Activated T-helper 1 cell treated with anti-CD3 and anti-CD28 coated beads, Interleukin-2, amount 50 U/mL, for 16 hours (primary cell): ENCODE results near the gene EYA2.

Experiments
- DNase-seq, 2 donors: peaks; one replicate each; pipeline ENCODE4 v3.0.0-alpha.2; 2020; ENCODE audit warnings: low read depth in 1 of 2, low spot score in 1 of 2

EYA2 gene

GRCh38 chr20:47221036-47221625 lies 326.5 kb downstream of the EYA2 start:
- DNase-seq, result no peak

GRCh38 chr20:47222468-47223119 lies 328.0 kb downstream of the EYA2 start:
- DNase-seq, result no peak

GRCh38 chr20:47223896-47224295 lies 329.3 kb downstream of the EYA2 start:
- DNase-seq, result no peak

GRCh38 chr20:47224300-47224791 lies 329.7 kb downstream of the EYA2 start:
- DNase-seq, result no peak

- DNase-seq, result no peak
Measured at GRCh38 chr20:47224857-47225256, 330.2 kb downstream of the EYA2 start.

- no peak for DNase-seq
Measured at GRCh38 chr20:47225458-47225857, 330.8 kb downstream of the EYA2 start.

- no peak for DNase-seq
Measured at GRCh38 chr20:47227119-47227518, 332.5 kb downstream of the EYA2 start.

GRCh38 chr20:47227576-47227975 lies 332.9 kb downstream of the EYA2 start:
- DNase-seq, result no peak

GRCh38 chr20:47228654-47229053 lies 334.0 kb downstream of the EYA2 start:
- DNase-seq, result no peak

GRCh38 chr20:47230811-47231256 lies 336.2 kb downstream of the EYA2 start:
- no peak for DNase-seq

GRCh38 chr20:47231382-47232039 lies 336.9 kb downstream of the EYA2 start:
- DNase-seq, result no peak

- DNase-seq, result no peak
Measured at GRCh38 chr20:47232518-47232917, 337.9 kb downstream of the EYA2 start.

GRCh38 chr20:47233333-47234188 lies 338.9 kb downstream of the EYA2 start:
- DNase-seq, result no peak

GRCh38 chr20:47235111-47235510 lies 340.5 kb downstream of the EYA2 start:
- DNase-seq, result no peak

GRCh38 chr20:47235853-47236638 lies 341.4 kb downstream of the EYA2 start:
- no peak for DNase-seq

- DNase-seq, result no peak
Measured at GRCh38 chr20:47236639-47236900, 341.9 kb downstream of the EYA2 start.

- DNase-seq, result no peak
Measured at GRCh38 chr20:47237715-47238114, 343.1 kb downstream of the EYA2 start.
